K562 (cell line): ENCODE data around the gene PRR29. TPM values are rescaled to one million over a fixed set of nuclear protein-coding genes. Genes with fewer than 3 reads are reported as not detected.

Experiments used
- BCLAF1 ChIP-seq, 2 experiments: fragments of 450-650 bp in 1 of 2; IDR thresholded peaks; 2 replicates each; pipeline ENCODE4 v1.6.1; 2011 to 2017; ENCODE audit warnings: low read depth in 2 of 2, antibody characterized with exemption in 1 of 2, borderline replicate concordance in 1 of 2, low read length in 1 of 2, mild to moderate bottlenecking in 1 of 2, mixed read lengths in 1 of 2; ENCODE audit not compliant: control insufficient read depth in 1 of 2
- BCOR ChIP-seq: fragments of 450-650 bp; IDR thresholded peaks from 2 replicates; pipeline ENCODE4 v1.6.1; 2016
- HDAC6 ChIP-seq: IDR thresholded peaks from 2 replicates; pipeline ENCODE4 v1.6.1; 2012; ENCODE audit warnings: low read depth, mild to moderate bottlenecking, control low read depth, inconsistent platforms, low read length, moderate library complexity
- ID3 ChIP-seq, 2 experiments: fragments of 250-450 bp in 1 of 2; fragments of 450-650 bp in 1 of 2; sonication (Bioruptor Pico) in 1 of 2; IDR thresholded peaks; 2 replicates each; pipeline versions ENCODE4 v1.6.1 to v1.8.0; 2016 to 2021; ENCODE audit warnings: mild to moderate bottlenecking in 2 of 2, moderate library complexity in 2 of 2, missing compliant biosample characterization in 1 of 2, missing genetic modification characterization in 1 of 2
- MAFF ChIP-seq: IDR thresholded peaks from 2 replicates; pipeline ENCODE4 v1.6.1; 2012; ENCODE audit warnings: low read length, improper control_type of control experiment
- MAFG ChIP-seq: fragments of 450-650 bp; conservative IDR thresholded peaks from 2 replicates; pipeline ENCODE4 v1.6.1; 2016; ENCODE audit warnings: missing genetic modification characterization, missing compliant biosample characterization
- NFE2 ChIP-seq: IDR thresholded peaks from 2 replicates; pipeline ENCODE4 v1.6.1; 2014; ENCODE audit warnings: antibody characterized with exemption, low read depth
- NFIC ChIP-seq: fragments of 450-650 bp; IDR thresholded peaks from 2 replicates; pipeline ENCODE4 v1.6.1; 2017; ENCODE audit warnings: mild to moderate bottlenecking, inconsistent platforms
- PCBP2 ChIP-seq: fragments of 200-400 bp; formaldehyde crosslinking; IDR thresholded peaks from 2 replicates; pipeline ENCODE4 v1.6.1; 2018; ENCODE audit warnings: low read length, low read depth, mild to moderate bottlenecking, moderate library complexity; ENCODE audit not compliant: poor library complexity, severe bottlenecking
- RBM15 ChIP-seq: fragments of 200-400 bp; formaldehyde crosslinking; IDR thresholded peaks from 2 replicates; pipeline ENCODE4 v1.6.1; 2018; ENCODE audit warnings: mild to moderate bottlenecking, low read length, moderate library complexity; ENCODE audit not compliant: insufficient read depth
- ZC3H4 ChIP-seq: sonication (generic); formaldehyde crosslinking; IDR thresholded peaks from 2 replicates; pipeline ENCODE4 v1.9.0; 2021; ENCODE audit warnings: missing genetic modification reagents, borderline replicate concordance
- ZNF121 ChIP-seq: sonication (generic); formaldehyde crosslinking; conservative IDR thresholded peaks from 2 replicates; pipeline ENCODE4 v1.8.0; 2022; ENCODE audit warnings: missing genetic modification reagents
- ZNF146 ChIP-seq: IDR thresholded peaks from one replicate; pipeline ENCODE4 v1.6.1; 2018; ENCODE audit warnings: missing compliant biosample characterization; ENCODE audit not compliant: unreplicated experiment
- ZNF551 ChIP-seq: fragments of 250-450 bp; sonication (Bioruptor Pico); IDR thresholded peaks from 2 replicates; pipeline ENCODE4 v1.5.0; 2021; ENCODE audit warnings: mild to moderate bottlenecking, moderate library complexity
- polyA plus RNA-seq, 8 experiments: library from polyadenylated mRNA; depleted of rRNA in 4 of 8; stranded (reverse) in 5 of 8; unstranded in 3 of 8; fragments of >200 nt; fragmentation: Nextera tagmentation in 2 of 8; fragmentation: Illumina TruSeq in 1 of 8; extraction: Ambion mirVana in 2 of 8; extraction: Trizol in 1 of 8; gene quantifications; 2 replicates each; pipeline versions ENCODE4 v1.2.1 to v1.2.3, GENCODE V29; 2011 to 2014; ENCODE audit warnings: inconsistent platforms in 1 of 8, missing spikeins in 1 of 8
- total RNA-seq, 7 experiments: library from RNA; depleted of rRNA in 6 of 7; stranded (reverse); fragments of >200 nt in 6 of 7; fragmentation: Illumina TruSeq in 2 of 7; extraction: Trizol in 2 of 7; gene quantifications; 2 replicates each; pipeline versions ENCODE4 v1.2.1 to v1.2.3, GENCODE V29; 2011 to 2021; ENCODE audit warnings: low replicate concordance in 1 of 7

The PRR29 gene
- total and polyA plus RNA-seq, 9 of the 15 experiments (the other 6 are each of a cell fraction or from before 2014, with no cell fraction given) = 0.08 to 0.58 (median 0.15) TPM; not detected in 5

GRCh38 chr17:63976702-63977101 lies 21.4 kb upstream of the PRR29 start (continued):
- no peak for TF ChIP-seq HDAC6
- TF ChIP-seq RBM15 = no peak
- no peak for TF ChIP-seq ZNF121
- TF ChIP-seq PCBP2 = no peak
- TF ChIP-seq ZNF146 (CRISPR knock-in tag) = no peak
- peak; percentile 36; the same call in 1 of the 2 replicates for TF ChIP-seq MAFF
- TF ChIP-seq ID3 (CRISPR knock-in tag; IDR thresholded peaks at IDR 0.05) = no peak
- TF ChIP-seq ID3 (tag; IDR thresholded peaks at IDR 0.05) = no peak
- peak; percentile 67 for TF ChIP-seq NFIC
- TF ChIP-seq MAFG = peak; percentile 70
- no peak for TF ChIP-seq BCLAF1 (IDR thresholded peaks at IDR 0.05; ENCODE audit: borderline replicate concordance in 1 of 2, control insufficient read depth in 1 of 2, low read depth in 2 of 2, low read length in 1 of 2)
- no peak for TF ChIP-seq ZNF551 (CRISPR knock-in tag)
- TF ChIP-seq ZC3H4 (CRISPR knock-in tag) = no peak
- peak; percentile 77 for TF ChIP-seq NFE2
- no peak for TF ChIP-seq BCOR
